ENCODE measurements around the gene ADAP1. TPM values are rescaled to one million over a fixed set of nuclear protein-coding genes. Genes with fewer than 3 reads are reported as not detected.

Gene ADAP1
- total and polyA plus RNA-seq, 2 of the 13 experiments (the other 11 are each of a cell fraction or from before 2014, with no cell fraction given) = 10.5 to 24.6 TPM

DNA sequence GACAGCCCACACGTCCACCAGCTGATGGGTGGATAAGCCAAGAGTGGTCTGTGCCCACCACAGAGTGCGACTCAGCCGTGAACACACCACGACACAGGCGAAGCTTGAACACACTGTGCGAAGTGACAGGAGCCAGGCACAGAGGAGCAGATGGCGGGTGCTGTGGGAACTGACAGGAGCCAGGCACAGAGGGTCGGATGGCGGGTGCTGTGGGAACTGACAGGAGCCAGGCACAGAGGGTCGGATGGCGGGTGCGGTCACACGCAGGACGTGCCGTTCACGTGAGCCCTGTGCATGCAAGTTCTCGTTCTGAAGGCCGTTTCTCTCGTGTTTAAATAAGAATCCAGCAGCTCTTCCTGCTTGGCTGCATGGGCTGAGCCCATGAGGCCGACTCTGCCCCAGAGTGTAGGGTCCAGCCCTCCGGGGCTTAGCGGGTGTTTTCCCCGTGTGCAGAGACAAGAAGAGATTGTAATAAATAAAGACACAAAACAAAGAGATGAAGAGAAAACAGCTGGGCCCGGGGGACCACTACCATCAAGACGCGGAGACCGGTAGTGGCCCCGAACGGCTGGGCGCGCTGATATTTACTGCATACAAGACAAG lies 5.9 kb upstream of the ADAP1 start (continued):
- TF ChIP-seq ZNF749 (CRISPR knock-in tag; IDR thresholded peaks at IDR 0.05; ENCODE audit: borderline replicate concordance) (no peak), ARNT (IDR thresholded peaks at IDR 0.05) (no peak), ZFP36L2 (CRISPR knock-in tag; IDR thresholded peaks at IDR 0.05) (no peak), PPARG (CRISPR knock-in tag; conservative IDR thresholded peaks at IDR 0.05) (no peak), REL (CRISPR knock-in tag; conservative IDR thresholded peaks at IDR 0.05) (no peak), MAF1 (CRISPR knock-in tag; IDR thresholded peaks at IDR 0.05; ENCODE audit: borderline replicate concordance) (no peak), ZSCAN25 (CRISPR knock-in tag; IDR thresholded peaks at IDR 0.05) (0 out of 2 replicates have a peak, but pooled peaks have one; percentile 51), ZNF891 (CRISPR knock-in tag; IDR thresholded peaks at IDR 0.05) (0 out of 2 replicates have a peak, but pooled peaks have one; percentile 30), FOXP1 (IDR thresholded peaks at IDR 0.05) (no peak), FOXP1 (CRISPR knock-in tag; IDR thresholded peaks at IDR 0.05) (peak; percentile 9; the same call in 1 of the 2 replicates), HNF4G (IDR thresholded peaks at IDR 0.05; ENCODE audit: borderline replicate concordance, low read depth, low read length) (peak; percentile 44; the same call in 1 of the 2 replicates), HNF4G (CRISPR knock-in tag; IDR thresholded peaks at IDR 0.05; ENCODE audit: borderline replicate concordance, low read depth) (peak; percentile 62; the same call in 1 of the 2 replicates), ZNF7 (CRISPR knock-in tag; IDR thresholded peaks at IDR 0.05) (no peak), ZNF670 (CRISPR knock-in tag; IDR thresholded peaks at IDR 0.05; ENCODE audit: borderline replicate concordance) (no peak), ZNF326 (CRISPR knock-in tag; IDR thresholded peaks at IDR 0.05; ENCODE audit: borderline replicate concordance) (no peak), ZNF563 (CRISPR knock-in tag; IDR thresholded peaks at IDR 0.05) (peak; percentile 80)
- TF ChIP-seq, protein P1, sequence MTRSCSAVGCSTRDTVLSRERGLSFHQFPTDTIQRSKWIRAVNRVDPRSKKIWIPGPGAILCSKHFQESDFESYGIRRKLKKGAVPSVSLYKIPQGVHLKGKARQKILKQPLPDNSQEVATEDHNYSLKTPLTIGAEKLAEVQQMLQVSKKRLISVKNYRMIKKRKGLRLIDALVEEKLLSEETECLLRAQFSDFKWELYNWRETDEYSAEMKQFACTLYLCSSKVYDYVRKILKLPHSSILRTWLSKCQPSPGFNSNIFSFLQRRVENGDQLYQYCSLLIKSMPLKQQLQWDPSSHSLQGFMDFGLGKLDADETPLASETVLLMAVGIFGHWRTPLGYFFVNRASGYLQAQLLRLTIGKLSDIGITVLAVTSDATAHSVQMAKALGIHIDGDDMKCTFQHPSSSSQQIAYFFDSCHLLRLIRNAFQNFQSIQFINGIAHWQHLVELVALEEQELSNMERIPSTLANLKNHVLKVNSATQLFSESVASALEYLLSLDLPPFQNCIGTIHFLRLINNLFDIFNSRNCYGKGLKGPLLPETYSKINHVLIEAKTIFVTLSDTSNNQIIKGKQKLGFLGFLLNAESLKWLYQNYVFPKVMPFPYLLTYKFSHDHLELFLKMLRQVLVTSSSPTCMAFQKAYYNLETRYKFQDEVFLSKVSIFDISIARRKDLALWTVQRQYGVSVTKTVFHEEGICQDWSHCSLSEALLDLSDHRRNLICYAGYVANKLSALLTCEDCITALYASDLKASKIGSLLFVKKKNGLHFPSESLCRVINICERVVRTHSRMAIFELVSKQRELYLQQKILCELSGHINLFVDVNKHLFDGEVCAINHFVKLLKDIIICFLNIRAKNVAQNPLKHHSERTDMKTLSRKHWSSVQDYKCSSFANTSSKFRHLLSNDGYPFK (CRISPR knock-in tag; IDR thresholded peaks at IDR 0.05; ENCODE audit: borderline replicate concordance) = no peak; the same call in 1 of the 2 replicates
- TF ChIP-seq, protein P2, sequence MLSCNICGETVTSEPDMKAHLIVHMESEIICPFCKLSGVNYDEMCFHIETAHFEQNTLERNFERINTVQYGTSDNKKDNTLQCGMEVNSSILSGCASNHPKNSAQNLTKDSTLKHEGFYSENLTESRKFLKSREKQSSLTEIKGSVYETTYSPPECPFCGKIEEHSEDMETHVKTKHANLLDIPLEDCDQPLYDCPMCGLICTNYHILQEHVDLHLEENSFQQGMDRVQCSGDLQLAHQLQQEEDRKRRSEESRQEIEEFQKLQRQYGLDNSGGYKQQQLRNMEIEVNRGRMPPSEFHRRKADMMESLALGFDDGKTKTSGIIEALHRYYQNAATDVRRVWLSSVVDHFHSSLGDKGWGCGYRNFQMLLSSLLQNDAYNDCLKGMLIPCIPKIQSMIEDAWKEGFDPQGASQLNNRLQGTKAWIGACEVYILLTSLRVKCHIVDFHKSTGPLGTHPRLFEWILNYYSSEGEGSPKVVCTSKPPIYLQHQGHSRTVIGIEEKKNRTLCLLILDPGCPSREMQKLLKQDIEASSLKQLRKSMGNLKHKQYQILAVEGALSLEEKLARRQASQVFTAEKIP (CRISPR knock-in tag; IDR thresholded peaks at IDR 0.05; ENCODE audit: borderline replicate concordance) = no peak
- TF ChIP-seq, protein P3, sequence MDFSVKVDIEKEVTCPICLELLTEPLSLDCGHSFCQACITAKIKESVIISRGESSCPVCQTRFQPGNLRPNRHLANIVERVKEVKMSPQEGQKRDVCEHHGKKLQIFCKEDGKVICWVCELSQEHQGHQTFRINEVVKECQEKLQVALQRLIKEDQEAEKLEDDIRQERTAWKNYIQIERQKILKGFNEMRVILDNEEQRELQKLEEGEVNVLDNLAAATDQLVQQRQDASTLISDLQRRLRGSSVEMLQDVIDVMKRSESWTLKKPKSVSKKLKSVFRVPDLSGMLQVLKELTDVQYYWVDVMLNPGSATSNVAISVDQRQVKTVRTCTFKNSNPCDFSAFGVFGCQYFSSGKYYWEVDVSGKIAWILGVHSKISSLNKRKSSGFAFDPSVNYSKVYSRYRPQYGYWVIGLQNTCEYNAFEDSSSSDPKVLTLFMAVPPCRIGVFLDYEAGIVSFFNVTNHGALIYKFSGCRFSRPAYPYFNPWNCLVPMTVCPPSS (IDR thresholded peaks at IDR 0.05) = no peak
- TF ChIP-seq, protein P4, sequence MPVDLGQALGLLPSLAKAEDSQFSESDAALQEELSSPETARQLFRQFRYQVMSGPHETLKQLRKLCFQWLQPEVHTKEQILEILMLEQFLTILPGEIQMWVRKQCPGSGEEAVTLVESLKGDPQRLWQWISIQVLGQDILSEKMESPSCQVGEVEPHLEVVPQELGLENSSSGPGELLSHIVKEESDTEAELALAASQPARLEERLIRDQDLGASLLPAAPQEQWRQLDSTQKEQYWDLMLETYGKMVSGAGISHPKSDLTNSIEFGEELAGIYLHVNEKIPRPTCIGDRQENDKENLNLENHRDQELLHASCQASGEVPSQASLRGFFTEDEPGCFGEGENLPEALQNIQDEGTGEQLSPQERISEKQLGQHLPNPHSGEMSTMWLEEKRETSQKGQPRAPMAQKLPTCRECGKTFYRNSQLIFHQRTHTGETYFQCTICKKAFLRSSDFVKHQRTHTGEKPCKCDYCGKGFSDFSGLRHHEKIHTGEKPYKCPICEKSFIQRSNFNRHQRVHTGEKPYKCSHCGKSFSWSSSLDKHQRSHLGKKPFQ (CRISPR knock-in tag; IDR thresholded peaks at IDR 0.05; ENCODE audit: insufficient replicate concordance) = peak; percentile 75
- TF ChIP-seq, protein P5, sequence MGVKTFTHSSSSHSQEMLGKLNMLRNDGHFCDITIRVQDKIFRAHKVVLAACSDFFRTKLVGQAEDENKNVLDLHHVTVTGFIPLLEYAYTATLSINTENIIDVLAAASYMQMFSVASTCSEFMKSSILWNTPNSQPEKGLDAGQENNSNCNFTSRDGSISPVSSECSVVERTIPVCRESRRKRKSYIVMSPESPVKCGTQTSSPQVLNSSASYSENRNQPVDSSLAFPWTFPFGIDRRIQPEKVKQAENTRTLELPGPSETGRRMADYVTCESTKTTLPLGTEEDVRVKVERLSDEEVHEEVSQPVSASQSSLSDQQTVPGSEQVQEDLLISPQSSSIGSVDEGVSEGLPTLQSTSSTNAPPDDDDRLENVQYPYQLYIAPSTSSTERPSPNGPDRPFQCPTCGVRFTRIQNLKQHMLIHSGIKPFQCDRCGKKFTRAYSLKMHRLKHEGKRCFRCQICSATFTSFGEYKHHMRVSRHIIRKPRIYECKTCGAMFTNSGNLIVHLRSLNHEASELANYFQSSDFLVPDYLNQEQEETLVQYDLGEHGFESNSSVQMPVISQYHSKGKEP (CRISPR knock-in tag; IDR thresholded peaks at IDR 0.05) = no peak
